Psoas muscle (tissue), 8 donors: ENCODE results near the gene C19orf44. TPM values are rescaled to one million over a fixed set of nuclear protein-coding genes. Genes with fewer than 3 reads are reported as not detected.
A peak's percentile ranks its signal among the peaks of the same experiment; 100 is the strongest.

Experiments used
- ATAC-seq, 4 donors: fragments of 200-7000 bp; cut with Tn5 transposase; one replicate each; pipeline ENCODE4 v1.9.1; 2020; ENCODE audit warnings: moderate library complexity in 3 of 4, mild to moderate bottlenecking in 2 of 4
- DNase-seq, 2 donors: peaks; one replicate each; pipeline ENCODE4 v3.0.0-alpha.2; 2020
- H3K27ac ChIP-seq: fragments of 200-600 bp; one replicate; pipeline ENCODE4 v1.8.0; 2022
- H3K27me3 ChIP-seq, 3 donors: fragments of 200-600 bp in 1 of 3; one replicate each; pipeline versions ENCODE4 v1.6.1 to v1.8.0; 2013 to 2022; ENCODE audit warnings: low read length in 2 of 3, mild to moderate bottlenecking in 2 of 3, moderate library complexity in 1 of 3; ENCODE audit not compliant: insufficient read depth in 3 of 3
- H3K36me3 ChIP-seq, 2 donors: fragments of 200-600 bp in 1 of 2; one replicate each; pipeline versions ENCODE4 v1.6.1 to v1.8.0; 2013 to 2022; ENCODE audit warnings: low read depth in 1 of 2, mild to moderate bottlenecking in 1 of 2, moderate library complexity in 1 of 2; ENCODE audit not compliant: insufficient read depth in 1 of 2
- H3K4me1 ChIP-seq: fragments of 200-600 bp; one replicate; pipeline ENCODE4 v1.8.0; 2022
- H3K4me3 ChIP-seq: fragments of 200-600 bp; one replicate; pipeline ENCODE4 v1.8.0; 2022; ENCODE audit warnings: mild to moderate bottlenecking
- H3K9me3 ChIP-seq: fragments of 200-600 bp; one replicate; pipeline ENCODE4 v1.8.0; 2022
- WGBS, 3 donors: extraction: QIAGEN DNeasy Blood & Tissue Kit; methylation state at CpG; one replicate each; pipeline versions ENCODE4 v1.1.6 to v1.1.7; 2013; 5-methylcytosine and 5-hydroxymethylcytosine counted together
- intact Hi-C, 2 donors: fragments of 100-400 bp; cut with DNase I; formaldehyde crosslinking; loops; one replicate each; pipeline versions ENCODE4 v1.11.0 to v1.14.2; 2022
- polyA plus RNA-seq, 3 donors: library from polyadenylated mRNA; stranded (reverse); fragments of 200-250 nt; gene quantifications; one replicate each; pipeline ENCODE4 v1.2.3, GENCODE V29; 2013
- total RNA-seq, 4 donors: library from RNA; stranded (reverse); fragmentation: NEBNext Ultra II Directional in 2 of 4; extraction: Animal tissue kit (Norgen Biotek cat#: 25700) in 2 of 4; gene quantifications; one replicate each; pipeline versions ENCODE4 v1.2.1 to v1.2.4, GENCODE V29; 2021 to 2023
- TF ChIP-seq, protein P1 (sequence below): fragments of 200-600 bp; IDR thresholded peaks from one replicate; pipeline ENCODE4 v1.8.0; 2022; ENCODE audit warnings: antibody characterized with exemption
- donor health status: healthy with polysubstance abuse.
- donor health status: DM: no; HTN: no; CAD: no; lungs with moderate emphysema.
- donor health status: Bipolar disorder and iron deficiency.
- donor health status: healthy.
- donor health status: DM: yes; HTN: yes; CAD: no.
- donor health status: DM: no; HTN: no; CAD: no.
- donor health status: DM: no; HTN: no; CAD: no.
- donor health status: DM: yes; HTN: yes; CAD: no.

The C19orf44 gene
- total and polyA plus RNA-seq, 7 donors: 3.8 to 7.4 (median 5.7) TPM

DNA sequence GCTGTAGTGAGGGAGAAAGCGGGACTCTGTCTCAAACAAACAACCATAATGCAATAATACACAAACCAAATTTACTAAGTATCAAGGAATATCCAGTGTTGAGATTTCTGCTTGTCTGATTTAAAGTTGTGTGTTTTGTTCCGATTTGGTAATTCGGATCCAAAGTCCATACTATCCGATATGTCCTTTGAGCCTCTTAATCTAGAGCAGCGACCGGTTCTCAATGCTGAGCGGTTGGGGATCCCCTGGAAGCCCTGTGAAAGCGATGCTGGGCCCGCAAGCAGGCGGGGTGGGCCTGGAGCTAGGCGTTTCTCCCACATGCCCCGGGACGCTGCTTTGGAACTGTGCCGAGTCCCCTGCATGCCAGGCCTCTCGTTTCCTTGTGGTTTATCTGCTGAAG lies 20.2 kb downstream of the C19orf44 start:
- no peak for ATAC-seq
- intact Hi-C loops: no loop called here
- TF ChIP-seq, protein P1, sequence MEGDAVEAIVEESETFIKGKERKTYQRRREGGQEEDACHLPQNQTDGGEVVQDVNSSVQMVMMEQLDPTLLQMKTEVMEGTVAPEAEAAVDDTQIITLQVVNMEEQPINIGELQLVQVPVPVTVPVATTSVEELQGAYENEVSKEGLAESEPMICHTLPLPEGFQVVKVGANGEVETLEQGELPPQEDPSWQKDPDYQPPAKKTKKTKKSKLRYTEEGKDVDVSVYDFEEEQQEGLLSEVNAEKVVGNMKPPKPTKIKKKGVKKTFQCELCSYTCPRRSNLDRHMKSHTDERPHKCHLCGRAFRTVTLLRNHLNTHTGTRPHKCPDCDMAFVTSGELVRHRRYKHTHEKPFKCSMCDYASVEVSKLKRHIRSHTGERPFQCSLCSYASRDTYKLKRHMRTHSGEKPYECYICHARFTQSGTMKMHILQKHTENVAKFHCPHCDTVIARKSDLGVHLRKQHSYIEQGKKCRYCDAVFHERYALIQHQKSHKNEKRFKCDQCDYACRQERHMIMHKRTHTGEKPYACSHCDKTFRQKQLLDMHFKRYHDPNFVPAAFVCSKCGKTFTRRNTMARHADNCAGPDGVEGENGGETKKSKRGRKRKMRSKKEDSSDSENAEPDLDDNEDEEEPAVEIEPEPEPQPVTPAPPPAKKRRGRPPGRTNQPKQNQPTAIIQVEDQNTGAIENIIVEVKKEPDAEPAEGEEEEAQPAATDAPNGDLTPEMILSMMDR: no peak

DNA sequence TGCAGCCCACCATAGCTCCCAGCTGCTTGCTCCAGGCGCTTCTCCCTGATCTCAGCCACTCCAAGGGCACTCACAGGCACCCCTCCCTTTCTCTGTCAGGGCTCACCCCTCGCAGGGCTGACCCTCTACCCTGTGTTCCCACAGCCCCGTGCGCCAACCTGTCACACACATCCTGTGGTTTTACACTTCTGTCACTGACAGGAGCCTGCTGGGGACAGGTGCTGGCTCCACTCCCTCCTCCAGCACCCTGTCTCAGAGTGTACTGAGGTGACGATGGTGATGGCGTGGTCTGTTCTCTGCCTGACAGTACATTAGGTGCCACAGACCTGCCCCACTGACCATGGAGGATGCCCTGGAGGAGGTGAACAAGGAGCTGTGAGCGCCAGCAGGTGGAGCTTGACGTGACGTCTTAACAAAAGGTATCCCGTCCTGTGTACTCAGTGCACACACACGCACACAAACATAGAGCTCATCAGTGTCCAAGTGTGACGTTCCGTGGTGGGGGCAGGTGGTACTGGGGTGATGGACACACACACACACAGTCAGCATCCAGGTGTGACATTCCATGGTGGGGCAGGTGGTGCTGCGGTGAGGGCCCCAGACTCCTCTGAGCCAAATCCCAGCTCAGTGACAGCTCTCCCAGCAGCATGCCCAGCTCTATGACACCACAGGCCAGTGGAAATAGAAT lies 20.9 kb downstream of the C19orf44 start:
- no peaks in the 10 kb centered on the region for H3K4me1 ChIP-seq
- no peaks in the 10 kb centered on the region for H3K9me3 ChIP-seq
- no peak overlapping the region for H3K27ac ChIP-seq
- 73 to 81% (median 79%) methylated on average over 14 of the region's 14 CpGs for WGBS, 3 donors
- intact Hi-C loops: no loop called here
- H3K27me3 ChIP-seq: no peaks in the 10 kb centered on the region
- TF ChIP-seq, protein P1: no peak
- H3K4me3 ChIP-seq: no peak overlapping the region
- H3K36me3 ChIP-seq: peaks cover 8 to 93% of the 10 kb centered on the region in 2 donors
- DNase-seq: no peak
- ATAC-seq: peak in 3 of 4 donors; percentile 9 to 18 (median 17)

More for the DNA sequence above, 20.2 kb downstream of the C19orf44 start:
- Histone ChIP-seq H3K9me3 (no peaks in the 10 kb centered on the region), H3K4me1 (no peaks in the 10 kb centered on the region), H3K4me3 (no peak overlapping the region), H3K27me3 (no peaks in the 10 kb centered on the region), H3K27ac (no peak overlapping the region), H3K36me3 (peaks cover 8 to 93% of the 10 kb centered on the region in 2 donors)
- 83 to 85% (median 85%) methylated on average over 15 of the region's 15 CpGs for WGBS, 3 donors
- DNase-seq: no peak

DNA sequence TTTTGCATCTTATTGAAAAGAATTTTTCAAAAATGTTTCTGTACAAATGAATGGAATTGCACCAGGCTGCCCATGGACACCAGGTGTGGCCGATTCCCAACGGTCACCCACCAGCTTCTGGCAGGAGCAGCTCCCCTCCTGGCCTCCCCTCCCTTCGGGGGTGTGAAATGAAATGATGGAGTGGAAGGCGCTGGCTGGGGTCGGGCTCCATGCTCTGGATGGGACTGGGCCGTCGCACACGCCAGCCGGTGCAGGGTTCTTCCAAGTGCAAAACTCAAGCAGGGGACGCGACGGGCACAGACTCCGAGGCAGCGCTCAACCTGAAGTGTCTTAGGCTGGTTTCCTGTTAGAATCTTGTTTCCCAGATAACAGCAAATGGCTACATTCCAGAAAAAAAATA lies 21.9 kb downstream of the C19orf44 start:
- Histone ChIP-seq H3K27ac (no peak overlapping the region), H3K9me3 (no peaks in the 10 kb centered on the region), H3K27me3 (no peaks in the 10 kb centered on the region), H3K4me3 (no peak overlapping the region), H3K4me1 (no peaks in the 10 kb centered on the region), H3K36me3 (peaks cover 9 to 93% of the 10 kb centered on the region in 2 donors)
- TF ChIP-seq, protein P1: no peak
- 81 to 84% (median 83%) methylated on average over 14 of the region's 14 CpGs for WGBS, 3 donors
- no peak for DNase-seq
- intact Hi-C loops: no loop called here
- peak in 1 of 4 donors; percentile 9 for ATAC-seq

DNA sequence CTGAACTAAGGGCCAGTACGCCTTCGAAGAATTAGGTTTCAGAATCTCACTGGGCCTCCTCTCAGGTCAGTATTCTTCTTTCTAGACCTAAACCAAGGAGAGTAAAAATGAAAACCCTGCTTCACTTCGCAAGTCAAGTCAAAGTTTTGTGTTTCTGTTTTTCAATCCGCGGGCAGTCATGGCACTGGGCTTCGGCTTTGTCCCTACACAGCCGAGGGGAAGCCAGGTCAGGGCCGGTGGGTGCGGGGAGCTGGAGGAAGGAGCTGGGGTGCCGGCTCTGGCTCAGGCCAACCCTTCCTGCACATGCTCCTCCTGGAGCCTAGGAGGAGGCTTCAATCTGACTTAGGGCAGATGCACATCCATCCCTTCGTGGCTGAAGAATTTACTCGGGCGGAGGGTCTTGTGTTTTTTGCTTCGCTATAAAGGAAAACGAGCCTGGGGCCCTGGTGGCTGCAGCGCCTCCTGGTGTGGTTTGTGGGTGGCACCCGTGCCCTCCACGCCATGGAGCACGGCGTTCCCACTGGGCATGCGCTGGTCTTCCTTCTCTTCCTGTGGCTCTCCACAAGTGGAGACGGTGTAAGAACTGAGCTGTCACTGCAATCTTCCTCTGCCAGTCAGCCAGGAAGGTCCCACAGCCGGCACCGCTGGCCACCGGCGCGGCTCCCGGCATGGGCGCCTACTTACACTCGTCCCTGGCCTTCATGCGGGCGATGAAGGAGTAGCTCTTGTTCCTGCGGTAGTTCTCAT lies 22.5 kb downstream of the C19orf44 start:
- Histone ChIP-seq H3K27ac (no peak overlapping the region), H3K9me3 (no peaks in the 10 kb centered on the region), H3K27me3 (no peaks in the 10 kb centered on the region), H3K4me1 (no peaks in the 10 kb centered on the region), H3K4me3 (no peak overlapping the region), H3K36me3 (peaks cover 13 to 93% of the 10 kb centered on the region in 2 donors)
- TF ChIP-seq, protein P1: no peak
- DNase-seq (no peak), ATAC-seq (peak in 1 of 4 donors; percentile 22)
- intact Hi-C loops: no loop called here
- WGBS, 3 donors: 85 to 88% (median 86%) methylated on average over 33 of the region's 33 CpGs
